Mucosa of rectum (tissue), 2 donors: ENCODE data around the gene SLC6A19.

ENCODE experiments used
- H3K27ac ChIP-seq, 2 donors: one replicate each; pipeline ENCODE4 v1.7.0; 2013; ENCODE audit warnings: inconsistent platforms in 2 of 2, low read depth in 2 of 2, low read length in 2 of 2
- H3K27me3 ChIP-seq, 2 donors: one replicate each; pipeline ENCODE4 v1.7.0; 2013; ENCODE audit warnings: low read length in 2 of 2; ENCODE audit not compliant: control insufficient read depth in 2 of 2, insufficient read depth in 2 of 2
- H3K36me3 ChIP-seq, 2 donors: one replicate each; pipeline ENCODE4 v1.7.0; 2013; ENCODE audit warnings: low read length in 2 of 2; ENCODE audit not compliant: control insufficient read depth in 2 of 2, insufficient read depth in 2 of 2
- H3K4me1 ChIP-seq, 2 donors: one replicate each; pipeline ENCODE4 v1.7.0; 2013; ENCODE audit warnings: low read length in 2 of 2, mild to moderate bottlenecking in 1 of 2; ENCODE audit not compliant: control insufficient read depth in 2 of 2, insufficient read depth in 2 of 2
- H3K4me3 ChIP-seq, 2 donors: one replicate each; pipeline ENCODE4 v1.7.0; 2013; ENCODE audit warnings: low read length in 2 of 2
- H3K9ac ChIP-seq, 2 donors: one replicate each; pipeline ENCODE4 v1.7.0; 2013; ENCODE audit warnings: low read length in 2 of 2, low read depth in 1 of 2, mild to moderate bottlenecking in 1 of 2
- H3K9me3 ChIP-seq, 2 donors: one replicate each; pipeline ENCODE4 v1.7.0; 2013; ENCODE audit warnings: low read length in 2 of 2; ENCODE audit not compliant: control insufficient read depth in 2 of 2
- donor health status: healthy.
- donor health status: Normal muscosa, but diverticular disease.

Gene SLC6A19

GRCh38 chr5:1164696-1165630 is 36.4 kb upstream of the SLC6A19 start:
- Histone ChIP-seq H3K4me3 (no peak overlapping the region), H3K27me3 (peaks cover 0 to 6% of the 10 kb centered on the region in 2 donors), H3K4me1 (peaks cover 9 to 15% of the 10 kb centered on the region in 2 donors), H3K9me3 (no peaks in the 10 kb centered on the region), H3K27ac (no peak overlapping the region), H3K9ac (no peak overlapping the region), H3K36me3 (no peaks in the 10 kb centered on the region)

DNA sequence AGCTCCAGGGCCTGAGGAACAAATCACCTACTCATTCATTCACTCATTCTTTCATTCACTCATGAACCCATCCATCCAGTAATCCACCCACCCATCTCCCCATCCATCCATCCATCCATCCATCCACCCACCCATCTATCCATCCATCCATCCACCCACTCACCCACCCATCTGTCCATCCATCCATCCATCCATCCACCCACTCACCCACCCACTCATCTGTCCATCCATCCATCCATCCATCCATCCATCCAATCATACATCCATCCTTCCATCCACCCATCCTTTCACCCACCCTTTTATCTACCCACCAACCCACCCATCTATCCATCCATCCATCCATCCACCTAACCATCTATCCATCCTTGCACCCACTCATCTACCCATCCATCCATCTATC is 35.5 kb upstream of the SLC6A19 start:
- peaks cover 0 to 6% of the 10 kb centered on the region in 2 donors for H3K27me3 ChIP-seq
- H3K9me3 ChIP-seq = no peaks in the 10 kb centered on the region
- H3K4me3 ChIP-seq = no peak overlapping the region
- no peaks in the 10 kb centered on the region for H3K36me3 ChIP-seq
- no peak overlapping the region for H3K27ac ChIP-seq
- peaks cover 9 to 15% of the 10 kb centered on the region in 2 donors for H3K4me1 ChIP-seq
- H3K9ac ChIP-seq = no peak overlapping the region

GRCh38 chr5:1166370-1166769 is 35.0 kb upstream of the SLC6A19 start:
- H3K36me3 ChIP-seq = no peaks in the 10 kb centered on the region
- peaks cover 0 to 6% of the 10 kb centered on the region in 2 donors for H3K27me3 ChIP-seq
- no peak overlapping the region for H3K9ac ChIP-seq

GRCh38 chr5:1167361-1167727 is 34.1 kb upstream of the SLC6A19 start:
- Histone ChIP-seq H3K27me3 (peaks cover 0 to 6% of the 10 kb centered on the region in 2 donors), H3K9ac (no peak overlapping the region), H3K36me3 (no peaks in the 10 kb centered on the region), H3K4me3 (no peak overlapping the region), H3K27ac (no peak overlapping the region), H3K9me3 (no peaks in the 10 kb centered on the region), H3K4me1 (peaks cover 4 to 7% of the 10 kb centered on the region in 2 donors)

More at GRCh38 chr5:1166370-1166769, 35.0 kb upstream of the SLC6A19 start:
- H3K4me3 ChIP-seq = no peak overlapping the region
- H3K4me1 ChIP-seq = peaks cover 9 to 13% of the 10 kb centered on the region in 2 donors
- H3K9me3 ChIP-seq = no peaks in the 10 kb centered on the region
- H3K27ac ChIP-seq = no peak overlapping the region

- no peak overlapping the region for H3K27ac ChIP-seq
- peak overlapping the region; percentile 52 to 57 for H3K4me3 ChIP-seq
- no peak overlapping the region for H3K9ac ChIP-seq
Observed at GRCh38 chr5:1167728-1168709, 33.4 kb upstream of the SLC6A19 start.

GRCh38 chr5:1168796-1169195 is 32.6 kb upstream of the SLC6A19 start:
- peaks cover 4 to 7% of the 10 kb centered on the region in 2 donors for H3K4me1 ChIP-seq
- no peak overlapping the region for H3K27ac ChIP-seq
- no peaks in the 10 kb centered on the region for H3K36me3 ChIP-seq
- H3K27me3 ChIP-seq = peaks cover 0 to 6% of the 10 kb centered on the region in 2 donors
- no peak overlapping the region for H3K9ac ChIP-seq
- no peaks in the 10 kb centered on the region for H3K9me3 ChIP-seq
- no peak overlapping the region for H3K4me3 ChIP-seq

More at GRCh38 chr5:1167728-1168709, 33.4 kb upstream of the SLC6A19 start:
- peaks cover 0 to 6% of the 10 kb centered on the region in 2 donors for H3K27me3 ChIP-seq
- H3K9me3 ChIP-seq = no peaks in the 10 kb centered on the region
- no peaks in the 10 kb centered on the region for H3K36me3 ChIP-seq
- H3K4me1 ChIP-seq = peaks cover 4 to 7% of the 10 kb centered on the region in 2 donors

DNA sequence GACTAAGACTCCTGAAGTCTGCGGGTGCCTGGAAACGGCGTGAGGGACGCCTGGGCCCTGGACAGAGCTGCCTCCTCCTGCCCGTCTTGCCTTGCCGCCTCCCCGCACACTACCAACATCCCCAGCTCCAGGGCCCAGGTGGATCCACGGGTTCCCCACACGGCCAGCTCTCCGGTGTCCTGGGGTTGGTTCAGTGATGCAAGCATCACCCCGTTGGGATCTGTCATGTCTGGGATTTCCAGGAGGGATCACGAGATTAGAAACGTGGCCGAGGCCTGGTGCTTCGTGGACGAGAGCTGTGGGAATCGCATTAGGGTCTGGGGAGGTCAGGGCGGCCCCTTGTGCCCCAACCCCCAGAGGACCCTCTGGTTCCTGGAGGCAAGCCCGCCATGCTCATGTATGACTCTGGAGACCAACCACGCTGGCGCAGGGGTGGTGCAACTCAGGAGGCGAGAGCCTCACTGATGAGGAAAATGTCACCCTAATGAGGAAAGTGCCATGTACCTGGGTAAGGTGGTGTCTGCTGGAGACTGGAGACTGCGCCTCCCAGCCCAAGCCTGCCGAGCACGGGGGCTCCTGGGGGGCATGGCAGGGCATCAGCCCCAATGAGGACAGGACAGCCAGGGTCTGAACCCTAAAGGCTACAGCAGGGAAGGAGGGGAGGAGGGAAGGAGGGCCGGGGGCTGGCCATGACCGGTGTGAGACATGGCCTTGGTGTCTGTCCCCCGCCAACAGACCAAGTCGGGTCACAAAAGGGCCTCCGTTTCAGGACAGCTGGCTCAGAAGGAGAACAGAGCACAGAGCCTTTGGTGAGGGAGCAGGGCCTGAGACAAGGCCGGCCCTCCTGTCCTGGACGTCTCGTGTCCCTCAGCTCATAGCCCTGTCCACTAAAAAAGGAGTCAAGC is 31.9 kb upstream of the SLC6A19 start:
- H3K27me3 ChIP-seq = peaks cover 0 to 6% of the 10 kb centered on the region in 2 donors
- H3K27ac ChIP-seq = no peak overlapping the region
- H3K9ac ChIP-seq = no peak overlapping the region
- no peaks in the 10 kb centered on the region for H3K36me3 ChIP-seq
- no peak overlapping the region for H3K4me3 ChIP-seq
- H3K9me3 ChIP-seq = no peaks in the 10 kb centered on the region
- H3K4me1 ChIP-seq = peaks cover 6 to 7% of the 10 kb centered on the region in 2 donors

DNA sequence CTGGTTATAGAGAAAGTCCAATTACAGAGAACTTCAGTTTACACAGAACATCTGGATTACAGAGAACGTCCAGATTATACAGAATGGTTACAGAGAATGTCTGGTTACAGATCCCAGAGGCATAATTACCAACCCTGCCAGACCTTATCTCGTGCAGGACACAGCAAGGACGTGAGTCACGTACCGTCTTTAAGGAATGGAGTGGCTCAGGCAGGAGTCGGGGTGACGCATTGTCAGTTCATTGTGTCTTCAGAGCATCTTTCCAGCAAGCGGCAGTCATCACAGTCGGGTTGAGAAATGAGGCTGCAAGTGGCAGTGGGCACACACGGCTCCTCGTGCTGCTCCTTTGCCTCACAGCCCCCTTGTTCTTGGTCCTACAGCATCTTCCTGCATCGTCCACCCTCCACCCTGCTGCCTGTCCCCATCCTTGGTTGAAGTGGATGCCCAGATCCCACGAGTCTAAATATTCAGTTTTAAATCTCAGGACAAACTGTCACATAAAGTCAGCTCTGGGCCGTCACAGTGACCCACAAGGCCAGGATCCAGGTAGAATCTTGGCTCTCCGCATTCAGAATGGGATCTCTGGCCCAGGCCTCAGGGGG is 30.0 kb upstream of the SLC6A19 start:
- Histone ChIP-seq H3K27ac (no peak overlapping the region), H3K4me1 (peaks cover 6 to 7% of the 10 kb centered on the region in 2 donors), H3K9me3 (no peaks in the 10 kb centered on the region), H3K4me3 (no peak overlapping the region), H3K9ac (no peak overlapping the region), H3K27me3 (peaks cover 0 to 6% of the 10 kb centered on the region in 2 donors), H3K36me3 (no peaks in the 10 kb centered on the region)

DNA sequence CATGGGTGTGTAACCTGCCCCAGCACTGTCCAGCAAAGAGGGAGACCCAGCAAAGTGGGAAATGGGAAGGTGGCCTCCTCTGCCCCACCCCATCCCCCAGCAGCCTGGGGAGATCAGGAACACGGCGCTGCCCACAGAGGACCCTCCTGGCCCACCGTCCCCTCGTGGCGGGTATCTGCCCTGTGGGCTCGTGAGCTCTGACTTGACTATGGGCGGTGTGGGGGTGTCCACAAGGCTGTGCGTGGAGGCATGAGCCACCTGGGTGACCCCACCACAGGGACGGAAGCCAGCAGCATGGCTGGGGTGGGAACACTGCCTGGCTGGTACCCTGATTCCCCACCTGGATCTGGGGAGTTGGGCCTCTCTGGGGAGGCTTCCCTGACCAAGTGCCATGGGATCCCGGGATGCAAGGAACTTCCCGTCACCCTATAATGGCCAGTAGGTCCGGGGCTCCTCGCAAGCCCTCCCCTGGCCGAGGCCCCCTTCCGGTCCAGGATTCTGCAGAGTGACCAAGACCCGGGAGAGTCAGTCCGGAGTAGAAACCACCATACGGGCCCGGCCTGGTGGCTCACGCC is 29.3 kb upstream of the SLC6A19 start:
- Histone ChIP-seq H3K27me3 (peaks cover 0 to 6% of the 10 kb centered on the region in 2 donors), H3K9me3 (no peaks in the 10 kb centered on the region), H3K4me3 (no peak overlapping the region), H3K36me3 (no peaks in the 10 kb centered on the region), H3K9ac (no peak overlapping the region), H3K27ac (no peak overlapping the region), H3K4me1 (peaks cover 6 to 7% of the 10 kb centered on the region in 2 donors)
